22Rv1 (cell line): ENCODE results near the gene NUDT4.

Source experiments
- CTCF ChIP-seq: fragments of 450-650 bp; IDR thresholded peaks from 2 replicates; pipeline ENCODE4 v1.5.1; 2017; ENCODE audit warnings: mild to moderate bottlenecking
- ZFX ChIP-seq: fragments of 450-650 bp; IDR thresholded peaks from 2 replicates; pipeline ENCODE4 v1.6.1; 2017; ENCODE audit warnings: antibody characterized with exemption, borderline replicate concordance

GRCh38 chr12:93379326-93379980 is 1.7 kb downstream of the NUDT4 start:
- TF ChIP-seq ZFX (no peak), CTCF (no peak)
